Caco-2 (cell line): ENCODE measurements around the gene SASH3. TPM values are rescaled to one million over a fixed set of nuclear protein-coding genes. Genes with fewer than 3 reads are reported as not detected.

Source experiments
- Bru-seq: library from RNA; stranded (reverse); fragments of 400-500 nt; gene quantifications from one replicate; lab custom pipeline; 2021; lab: Mats Ljungman, UMichigan
- BruChase-seq, 2 experiments: library from RNA; stranded (reverse); fragments of 400-500 nt; gene quantifications; one replicate each; lab custom pipeline; 2021; lab: Mats Ljungman, UMichigan
- BruUV-seq: library from RNA; stranded (reverse); fragments of 400-500 nt; replicated peaks from 2 replicates; lab custom pipeline; 2021; lab: Mats Ljungman, UMichigan
- CTCF ChIA-PET: fragments of 300-600 bp; sonication (Branson Sonifier 250); formaldehyde crosslinking; loops from one replicate; lab custom pipeline; 2022; ENCODE audit warnings: antibody characterized with exemption; lab: Charles Lee
- POLR2A ChIA-PET: fragments of 300-600 bp; sonication (Branson Sonifier 250); formaldehyde crosslinking; loops from one replicate; lab custom pipeline; 2022; ENCODE audit warnings: antibody characterized with exemption; lab: Charles Lee
- DNase-seq, 2 experiments: peaks; one replicate each; pipeline versions ENCODE4 v3.0.0 to v3.0.0-alpha.2; 2020 to 2022
- H3K27me3 ChIP-seq: replicated peaks from 2 replicates; pipeline ENCODE4 v1.6.0; 2011; ENCODE audit warnings: low read length; ENCODE audit not compliant: control insufficient read depth, insufficient read depth
- H3K36me3 ChIP-seq: 2 replicates; pipeline ENCODE4 v1.5.1; 2011; ENCODE audit warnings: low read length; ENCODE audit not compliant: control insufficient read depth, insufficient read depth
- H3K4me1 ChIP-seq: fragments of 250-450 bp; sonication (Bioruptor Pico); 2 replicates; pipeline ENCODE4 v1.5.1; 2020; ENCODE audit warnings: mild to moderate bottlenecking
- H3K4me3 ChIP-seq: 2 replicates; pipeline ENCODE4 v1.5.1; 2011; ENCODE audit warnings: low read depth, mild to moderate bottlenecking, control low read depth, low read length
- H3K9me3 ChIP-seq: fragments of 250-450 bp; sonication (Bioruptor Pico); 2 replicates; pipeline ENCODE4 v1.5.1; 2020; ENCODE audit warnings: mild to moderate bottlenecking, moderate library complexity
- H3K27ac Mint-ChIP-seq: one replicate; pipeline ENCODE4 v1.8.0; 2022; ENCODE audit warnings: mixed read lengths; ENCODE audit not compliant: unreplicated experiment
- H3K27me3 Mint-ChIP-seq: one replicate; pipeline ENCODE4 v1.8.0; 2022; ENCODE audit warnings: mixed read lengths; ENCODE audit not compliant: insufficient read depth, unreplicated experiment
- H3K36me3 Mint-ChIP-seq: one replicate; pipeline ENCODE4 v1.8.0; 2022; ENCODE audit warnings: mild to moderate bottlenecking, mixed read lengths; ENCODE audit not compliant: insufficient read depth, unreplicated experiment
- H3K4me1 Mint-ChIP-seq: one replicate; pipeline ENCODE4 v1.8.0; 2022; ENCODE audit warnings: low read depth, mixed read lengths; ENCODE audit not compliant: unreplicated experiment
- H3K4me3 Mint-ChIP-seq: one replicate; pipeline ENCODE4 v1.8.0; 2022; ENCODE audit warnings: mild to moderate bottlenecking, moderate library complexity, mixed read lengths; ENCODE audit not compliant: unreplicated experiment
- H3K9me3 Mint-ChIP-seq: one replicate; pipeline ENCODE4 v1.8.0; 2022; ENCODE audit warnings: mixed read lengths; ENCODE audit not compliant: unreplicated experiment
- intact Hi-C: fragments of 100-400 bp; cut with micrococcal nuclease; formaldehyde crosslinking; loops from one replicate; pipeline ENCODE4 v1.10.0; 2022; ENCODE audit not compliant: unreplicated experiment
- long read RNA-seq: library from polyadenylated mRNA; stranded (forward); transcript quantifications from one replicate; pipeline ENCODE4 v2.0.0, GENCODE V29; 2022
- total RNA-seq: library from RNA; stranded (reverse); gene quantifications from 2 replicates; pipeline ENCODE4 v1.2.3, GENCODE V29; 2022
- TF ChIP-seq, protein P1 (sequence below), 2 experiments: fragments of 200-600 bp in 1 of 2; IDR thresholded peaks; 1 replicate in 1 of 2; 2 replicates in 1 of 2; pipeline versions ENCODE4 v1.5.1 to v1.8.0; 2011 to 2022; ENCODE audit warnings: antibody characterized with exemption in 1 of 2, control low read depth in 1 of 2, inconsistent platforms in 1 of 2, low read depth in 1 of 2, low read length in 1 of 2, mild to moderate bottlenecking in 1 of 2, moderate library complexity in 1 of 2; ENCODE audit not compliant: insufficient read depth in 1 of 2, severe bottlenecking in 1 of 2, unreplicated experiment in 1 of 2

SASH3 gene
- total RNA-seq (not detected in 2 replicates), Bru-seq, nascent RNA (not detected), BruChase-seq, experiment 1, labeled RNA remaining after a 2-hour chase (not detected), BruChase-seq, experiment 2, labeled RNA remaining after a 6-hour chase (not detected)
- long read RNA-seq, result 0 reads

DNA sequence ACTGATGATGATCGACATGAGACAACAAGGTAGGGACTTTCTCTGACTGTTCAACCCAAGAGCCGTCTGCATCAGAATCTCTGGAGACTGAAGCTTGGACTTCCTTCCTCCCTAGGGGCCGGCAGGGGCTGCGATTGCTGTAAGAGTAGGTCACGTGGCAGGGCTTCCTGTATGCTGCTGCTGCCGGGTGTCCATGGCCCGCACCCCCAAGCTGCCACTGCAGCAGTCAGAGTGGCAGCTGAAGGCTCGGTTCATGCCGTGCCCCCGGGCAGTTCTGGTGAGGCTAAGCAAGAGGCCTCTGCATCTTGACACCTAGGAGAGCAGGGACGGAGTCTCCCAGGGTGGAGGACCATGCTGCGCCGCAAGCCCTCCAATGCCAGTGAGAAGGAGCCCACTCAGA, at the start of gene SASH3:
Gene SASH3 (plus strand): TSS at position 203 of the 400 bp plus-strand sequence. CDS start 149 bp downstream, at position 352.
- no peak within 1 kb of the TSS for H3K4me3 ChIP-seq
- no peaks in the 10 kb centered on the region for H3K27me3 ChIP-seq

DNA sequence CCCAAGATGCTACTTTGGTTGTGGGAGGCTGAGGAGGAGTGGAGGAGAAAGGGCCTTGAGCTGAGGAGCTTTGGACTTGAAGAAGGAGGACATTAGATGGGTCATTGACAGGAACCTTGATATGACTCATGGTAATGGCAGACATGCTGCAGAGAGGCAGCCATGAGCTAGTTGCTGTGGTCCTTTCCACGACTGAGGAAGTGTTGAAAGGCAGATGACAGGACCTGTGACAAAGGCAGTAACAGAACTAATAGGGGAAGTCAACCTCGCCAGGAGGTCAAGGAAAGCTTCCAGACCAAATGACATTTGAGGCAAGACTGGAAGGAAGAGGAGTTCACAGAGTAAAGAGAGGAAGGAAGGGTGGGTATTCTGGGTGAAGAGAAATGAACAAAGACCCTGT, 48.5 kb upstream of the SASH3 start:
- Mint-ChIP-seq H3K4me1 (peaks cover 8% of the 10 kb centered on the region), H3K4me3 (no peak overlapping the region), H3K27me3 (no peaks in the 10 kb centered on the region), H3K36me3 (no peaks in the 10 kb centered on the region), H3K9me3 (peaks cover 11% of the 10 kb centered on the region), H3K27ac (no peak overlapping the region)
- Histone ChIP-seq H3K4me1 (no peaks in the 10 kb centered on the region), H3K27me3 (no peaks in the 10 kb centered on the region), H3K4me3 (no peak overlapping the region), H3K9me3 (no peaks in the 10 kb centered on the region), H3K36me3 (no peaks in the 10 kb centered on the region)
- ChIA-PET CTCF (no interaction called here), POLR2A (no interaction called here)
- DNase-seq, result no peak
- BruUV-seq, result no TSS peak
- intact Hi-C loops, result no loop called here
- TF ChIP-seq, protein P1, sequence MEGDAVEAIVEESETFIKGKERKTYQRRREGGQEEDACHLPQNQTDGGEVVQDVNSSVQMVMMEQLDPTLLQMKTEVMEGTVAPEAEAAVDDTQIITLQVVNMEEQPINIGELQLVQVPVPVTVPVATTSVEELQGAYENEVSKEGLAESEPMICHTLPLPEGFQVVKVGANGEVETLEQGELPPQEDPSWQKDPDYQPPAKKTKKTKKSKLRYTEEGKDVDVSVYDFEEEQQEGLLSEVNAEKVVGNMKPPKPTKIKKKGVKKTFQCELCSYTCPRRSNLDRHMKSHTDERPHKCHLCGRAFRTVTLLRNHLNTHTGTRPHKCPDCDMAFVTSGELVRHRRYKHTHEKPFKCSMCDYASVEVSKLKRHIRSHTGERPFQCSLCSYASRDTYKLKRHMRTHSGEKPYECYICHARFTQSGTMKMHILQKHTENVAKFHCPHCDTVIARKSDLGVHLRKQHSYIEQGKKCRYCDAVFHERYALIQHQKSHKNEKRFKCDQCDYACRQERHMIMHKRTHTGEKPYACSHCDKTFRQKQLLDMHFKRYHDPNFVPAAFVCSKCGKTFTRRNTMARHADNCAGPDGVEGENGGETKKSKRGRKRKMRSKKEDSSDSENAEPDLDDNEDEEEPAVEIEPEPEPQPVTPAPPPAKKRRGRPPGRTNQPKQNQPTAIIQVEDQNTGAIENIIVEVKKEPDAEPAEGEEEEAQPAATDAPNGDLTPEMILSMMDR (IDR thresholded peaks at IDR 0.05; ENCODE audit: insufficient read depth in 1 of 2, low read depth in 1 of 2, low read length in 1 of 2, severe bottlenecking in 1 of 2, unreplicated experiment in 1 of 2), result no peak

More for the DNA sequence above, at the start of gene SASH3:
- BruUV-seq, result no TSS peak
- ChIA-PET POLR2A (no interaction called here), CTCF (no interaction called here)
- intact Hi-C loops, result no loop called here
- no peak for DNase-seq
- Histone ChIP-seq H3K36me3 (no peaks in the 10 kb centered on the region), H3K4me1 (no peaks in the 10 kb centered on the region), H3K9me3 (no peaks in the 10 kb centered on the region)
- TF ChIP-seq, protein P1 (IDR thresholded peaks at IDR 0.05; ENCODE audit: insufficient read depth in 1 of 2, low read depth in 1 of 2, low read length in 1 of 2, severe bottlenecking in 1 of 2, unreplicated experiment in 1 of 2), result no peak
- no peaks in the 10 kb centered on the region for H3K27me3 Mint-ChIP-seq
- H3K9me3 Mint-ChIP-seq, result no peaks in the 10 kb centered on the region
- H3K4me1 Mint-ChIP-seq, result no peaks in the 10 kb centered on the region
- no peak within 1 kb of the TSS for H3K4me3 Mint-ChIP-seq
- H3K36me3 Mint-ChIP-seq, result no peaks in the 10 kb centered on the region
- H3K27ac Mint-ChIP-seq, result no peak within 1 kb of the TSS

DNA sequence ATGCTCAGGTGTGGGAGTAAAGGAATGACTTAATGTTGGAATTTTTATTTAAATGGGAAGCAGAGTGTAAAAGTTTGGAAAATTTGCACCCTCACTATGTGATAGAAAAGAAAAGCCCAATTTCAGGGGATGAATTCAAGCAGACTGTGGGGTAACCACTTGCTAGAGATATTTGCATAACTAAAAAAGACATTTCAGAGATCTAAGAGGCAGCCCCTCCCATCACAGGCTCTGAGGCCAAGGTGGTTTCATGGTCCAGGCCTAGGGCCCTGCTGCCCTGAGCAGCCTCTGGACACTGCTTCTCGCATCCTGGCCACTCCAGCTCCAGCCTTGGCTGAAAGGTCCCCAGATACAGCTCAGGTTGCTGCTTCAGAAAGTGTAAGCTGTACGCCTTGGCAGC, 46.9 kb upstream of the SASH3 start:
- Histone ChIP-seq H3K27me3 (no peaks in the 10 kb centered on the region), H3K4me1 (peaks cover 11% of the 10 kb centered on the region), H3K36me3 (no peaks in the 10 kb centered on the region), H3K9me3 (no peaks in the 10 kb centered on the region), H3K4me3 (no peak overlapping the region)
- ChIA-PET CTCF (no interaction called here), POLR2A (no interaction called here)
- Mint-ChIP-seq H3K27ac (no peak overlapping the region), H3K36me3 (no peaks in the 10 kb centered on the region), H3K9me3 (peaks cover 11% of the 10 kb centered on the region), H3K4me3 (no peak overlapping the region), H3K27me3 (no peaks in the 10 kb centered on the region), H3K4me1 (peaks cover 8% of the 10 kb centered on the region)
- intact Hi-C loops, result no loop called here
- TF ChIP-seq, protein P1 (IDR thresholded peaks at IDR 0.05; ENCODE audit: insufficient read depth in 1 of 2, low read depth in 1 of 2, low read length in 1 of 2, severe bottlenecking in 1 of 2, unreplicated experiment in 1 of 2), result no peak
- no TSS peak for BruUV-seq
- DNase-seq, result no peak
